ENCODE measurements around the gene TSC2. TPM values are rescaled to one million over a fixed set of nuclear protein-coding genes. Genes with fewer than 3 reads are reported as not detected.

Gene TSC2
- total and polyA plus RNA-seq, 4 donors: 36.5 to 146 (median 72.7) TPM

DNA sequence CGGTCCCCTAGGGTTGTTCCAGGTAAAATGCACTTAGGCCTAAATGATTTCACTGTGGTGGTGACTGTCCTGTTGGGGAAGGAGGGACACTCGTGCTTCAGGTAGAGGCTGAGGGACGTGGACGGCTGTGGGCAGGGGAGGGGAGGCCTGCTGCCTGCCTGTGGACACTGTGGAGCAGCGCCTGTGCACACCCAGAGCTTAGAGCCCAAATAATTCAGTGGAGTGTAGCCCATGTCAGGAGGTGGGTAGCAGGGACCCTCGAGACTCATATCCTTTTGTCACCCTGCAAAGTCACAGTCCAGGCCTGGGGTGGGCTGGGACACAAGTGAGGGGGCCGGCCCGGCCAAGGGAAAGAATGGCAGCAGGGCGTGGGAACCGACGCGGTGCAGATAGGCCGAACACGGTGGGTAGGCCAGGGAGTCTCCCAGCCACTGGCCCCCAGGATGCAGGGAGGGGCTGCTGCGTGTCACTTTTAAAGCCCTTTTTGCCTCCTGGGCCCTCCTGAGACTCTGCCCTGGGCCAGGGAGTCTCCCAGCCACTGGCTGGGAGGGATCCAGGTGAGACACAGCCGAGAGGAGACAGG is 21.8 kb upstream of the TSC2 start:
- no peak for ATAC-seq (ENCODE audit: insufficient read depth, low FRiP score)
- Histone ChIP-seq H3K4me1 (ENCODE audit: control insufficient read depth in 5 of 5, insufficient read depth in 5 of 5, low read length in 5 of 5) (peaks cover 0 to 42% (median 22%) of the 10 kb centered on the region in 5 donors), H3K9me3 (ENCODE audit: control insufficient read depth in 4 of 4, insufficient read depth in 3 of 4, low read length in 3 of 4) (no peaks in the 10 kb centered on the region), H3K36me3 (ENCODE audit: control insufficient read depth in 4 of 4, insufficient read depth in 4 of 4, low read length in 4 of 4) (peaks cover 0 to 10% (median 0%) of the 10 kb centered on the region in 4 donors), H3K4me3 (peak overlapping the region; percentile 48), H3K27me3 (ENCODE audit: control insufficient read depth in 3 of 3, insufficient read depth in 3 of 3, low read length in 2 of 3) (peaks cover 0 to under 1% (median 0%) of the 10 kb centered on the region in 3 donors), H3K9ac (ENCODE audit: insufficient read depth in 1 of 2, low read length in 2 of 2) (no peak overlapping the region), H3K27ac (ENCODE audit: low read depth in 1 of 2, low read length in 1 of 2) (peak overlapping the region; percentile 22 to 69)
- WGBS, 2 donors: 71 to 76% methylated on average over 16 of the region's 16 CpGs
- TF ChIP-seq CTCF (IDR thresholded peaks at IDR 0.05; ENCODE audit: control extremely low read depth, extremely low read depth): no peak
- no peak for DNase-seq

- ATAC-seq (ENCODE audit: insufficient read depth, low FRiP score) (no peak), DNase-seq (peak in 2 of 3 donors; percentile 45 to 57)
- H3K4me1 ChIP-seq (ENCODE audit: control insufficient read depth in 5 of 5, insufficient read depth in 5 of 5, low read length in 5 of 5): peaks cover 0 to 42% (median 22%) of the 10 kb centered on the region in 5 donors
- H3K4me3 ChIP-seq: peak within 1 kb of the TSS; percentile 54
- no peaks in the 10 kb centered on the region for H3K9me3 ChIP-seq (ENCODE audit: control insufficient read depth in 4 of 4, insufficient read depth in 3 of 4, low read length in 3 of 4)
- no peaks in the 10 kb centered on the region for H3K27me3 ChIP-seq (ENCODE audit: control insufficient read depth in 3 of 3, insufficient read depth in 3 of 3, low read length in 2 of 3)
- H3K27ac ChIP-seq (ENCODE audit: low read depth in 1 of 2, low read length in 1 of 2): peak within 1 kb of the TSS; percentile 80 to 82
- H3K9ac ChIP-seq (ENCODE audit: insufficient read depth in 1 of 2, low read length in 2 of 2): no peak within 1 kb of the TSS
- 6 to 31% methylated on average over 19 to 59 of the region's 59 CpGs for WGBS, 2 donors
- TF ChIP-seq CTCF (IDR thresholded peaks at IDR 0.05; ENCODE audit: control extremely low read depth, extremely low read depth): no peak
- H3K36me3 ChIP-seq (ENCODE audit: control insufficient read depth in 4 of 4, insufficient read depth in 4 of 4, low read length in 4 of 4): peaks cover 0 to 12% (median 0%) of the 10 kb centered on the region in 4 donors
These were observed 21.2 kb upstream of the TSC2 start, which contains the start of gene NHERF2 for GRCh38 chr16:2026461-2027023. TSS of gene NHERF2 (plus strand) at chr16:2026902. CDS start at chr16:2027006, 104 bp downstream.

DNA sequence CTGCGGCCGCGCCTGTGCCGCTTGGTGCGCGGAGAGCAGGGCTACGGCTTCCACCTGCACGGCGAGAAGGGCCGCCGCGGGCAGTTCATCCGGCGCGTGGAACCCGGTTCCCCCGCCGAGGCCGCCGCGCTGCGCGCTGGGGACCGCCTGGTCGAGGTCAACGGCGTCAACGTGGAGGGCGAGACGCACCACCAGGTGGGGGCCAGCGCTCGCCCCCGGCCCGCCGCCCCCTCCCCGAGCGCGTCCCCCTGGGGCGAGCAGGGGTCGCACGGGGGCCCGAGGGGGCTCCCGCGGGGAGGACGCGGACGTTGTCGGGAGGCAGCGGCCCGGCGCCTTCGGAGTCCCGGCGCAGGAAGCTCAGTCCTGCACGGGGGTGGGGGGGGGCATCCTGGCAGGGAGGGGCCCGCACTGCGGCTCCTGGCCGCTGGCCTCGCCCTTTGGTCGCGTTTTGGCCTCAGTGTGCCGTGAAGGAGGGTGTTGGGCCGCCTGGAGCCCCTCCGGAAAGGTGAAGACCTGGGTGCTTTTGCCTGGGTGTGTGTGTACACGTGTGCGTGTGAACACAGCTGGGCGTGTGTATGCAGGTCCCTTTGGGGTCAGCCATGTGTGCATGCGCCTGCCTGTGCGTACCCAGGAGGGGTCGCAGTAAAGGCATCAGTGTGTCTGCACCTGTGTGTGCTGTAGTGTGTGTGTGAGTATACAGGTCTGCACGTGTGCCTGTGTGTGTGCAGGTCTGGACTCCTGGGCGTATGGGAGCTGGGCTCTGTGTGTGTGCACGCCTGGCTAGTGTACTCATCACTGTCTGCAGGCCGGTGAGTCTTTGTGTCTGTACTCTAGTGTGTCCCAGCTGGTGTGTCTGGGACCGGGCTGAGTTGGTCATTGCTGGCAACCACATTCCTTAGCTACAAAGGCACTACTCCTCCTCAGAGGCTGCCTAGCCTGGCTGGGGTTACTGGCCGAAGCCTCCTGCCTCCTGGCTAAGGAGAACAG is 20.5 kb upstream of the TSC2 start:
- no peak overlapping the region for H3K9ac ChIP-seq (ENCODE audit: insufficient read depth in 1 of 2, low read length in 2 of 2)
- no peak for DNase-seq
- TF ChIP-seq CTCF (IDR thresholded peaks at IDR 0.05; ENCODE audit: control extremely low read depth, extremely low read depth): no peak
- no peak for ATAC-seq (ENCODE audit: insufficient read depth, low FRiP score)
- peaks cover 0 to 44% (median 22%) of the 10 kb centered on the region in 5 donors for H3K4me1 ChIP-seq (ENCODE audit: control insufficient read depth in 5 of 5, insufficient read depth in 5 of 5, low read length in 5 of 5)
- 4 to 16% methylated on average over 49 to 76 of the region's 76 CpGs for WGBS, 2 donors
- no peaks in the 10 kb centered on the region for H3K27me3 ChIP-seq (ENCODE audit: control insufficient read depth in 3 of 3, insufficient read depth in 3 of 3, low read length in 2 of 3)
- H3K4me3 ChIP-seq: peak overlapping the region; percentile 54
- peaks cover 0 to 12% (median 0%) of the 10 kb centered on the region in 4 donors for H3K36me3 ChIP-seq (ENCODE audit: control insufficient read depth in 4 of 4, insufficient read depth in 4 of 4, low read length in 4 of 4)
- H3K9me3 ChIP-seq (ENCODE audit: control insufficient read depth in 4 of 4, insufficient read depth in 3 of 4, low read length in 3 of 4): no peaks in the 10 kb centered on the region
- H3K27ac ChIP-seq (ENCODE audit: low read depth in 1 of 2, low read length in 1 of 2): peak overlapping the region; percentile 80 to 82
